DOHH2 (cell line): Measurements from ENCODE around the gene RCAN3.

Experiments
- H3F3A ChIP-seq: fragments of 200-600 bp; sonication (generic), shearing (Covaris generic); 2 replicates; pipeline ENCODE4 v1.6.0; 2016; ENCODE audit warnings: antibody characterized with exemption, mild to moderate bottlenecking; ENCODE audit not compliant: control insufficient read depth, insufficient read depth
- H3K27ac ChIP-seq: fragments of 200-600 bp; sonication (generic); 2 replicates; pipeline ENCODE4 v1.5.1; 2014; ENCODE audit warnings: low read depth, mild to moderate bottlenecking, low read length, moderate library complexity
- H3K27me3 ChIP-seq: fragments of 200-600 bp; sonication (generic); 2 replicates; pipeline ENCODE4 v1.6.1; 2014; ENCODE audit warnings: mild to moderate bottlenecking, low read length, mixed read lengths; ENCODE audit not compliant: control insufficient read depth
- H3K36me3 ChIP-seq: fragments of 200-600 bp; sonication (generic); 2 replicates; pipeline ENCODE4 v1.6.1; 2014; ENCODE audit warnings: mild to moderate bottlenecking, low read length, moderate library complexity, mixed read lengths; ENCODE audit not compliant: control insufficient read depth
- H3K4me1 ChIP-seq: fragments of 200-600 bp; sonication (generic); 2 replicates; pipeline ENCODE4 v1.6.1; 2014; ENCODE audit warnings: mild to moderate bottlenecking, low read length, mixed read lengths; ENCODE audit not compliant: control insufficient read depth
- H3K4me2 ChIP-seq: fragments of 200-600 bp; sonication (generic); 2 replicates; pipeline ENCODE4 v1.6.0; 2014; ENCODE audit warnings: mild to moderate bottlenecking, low read length, moderate library complexity
- H3K4me3 ChIP-seq: fragments of 200-600 bp; sonication (generic); 2 replicates; pipeline ENCODE4 v1.5.1; 2014; ENCODE audit warnings: mild to moderate bottlenecking, low read length, mixed read lengths
- H3K79me2 ChIP-seq: fragments of 200-600 bp; sonication (generic); 2 replicates; pipeline ENCODE4 v1.6.1; 2014; ENCODE audit warnings: mild to moderate bottlenecking, low read length, mixed read lengths; ENCODE audit not compliant: control insufficient read depth
- H3K9me2 ChIP-seq: fragments of 200-600 bp; sonication (generic); replicated peaks from 2 replicates; pipeline ENCODE4 v1.6.1; 2014; ENCODE audit warnings: mild to moderate bottlenecking, low read length, mixed read lengths; ENCODE audit not compliant: control insufficient read depth
- H3K9me3 ChIP-seq: fragments of 200-600 bp; sonication (generic); 2 replicates; pipeline ENCODE4 v1.6.1; 2014; ENCODE audit warnings: antibody characterized with exemption, low read length, mixed read lengths; ENCODE audit not compliant: control insufficient read depth, insufficient read depth
- H4K20me1 ChIP-seq: fragments of 200-600 bp; sonication (generic); 2 replicates; pipeline ENCODE4 v1.6.0; 2014; ENCODE audit warnings: low read depth, mild to moderate bottlenecking, antibody characterized with exemption, low read length, moderate library complexity; ENCODE audit not compliant: control insufficient read depth, insufficient read depth
- EZH2phosphoT487 ChIP-seq: fragments of 200-600 bp; sonication (generic); IDR thresholded peaks from 2 replicates; pipeline ENCODE4 v1.6.1; 2017; ENCODE audit warnings: borderline replicate concordance, mild to moderate bottlenecking, antibody characterized with exemption, low read length, moderate library complexity, mixed read lengths
- TF ChIP-seq, protein P1 (sequence below): fragments of 200-600 bp; sonication (generic); IDR thresholded peaks from one replicate; pipeline ENCODE4 v1.5.1; 2014; ENCODE audit warnings: antibody characterized with exemption, mild to moderate bottlenecking, low read depth, low read length; ENCODE audit not compliant: poor library complexity, severe bottlenecking

Gene RCAN3

GRCh38 chr1:24586970-24587820, 84.6 kb downstream of the RCAN3 start:
- Histone ChIP-seq H3K4me3 (peak overlapping the region; percentile 18; the same call in 1 of the 2 replicates), H3K4me1 (peaks cover 5% of the 10 kb centered on the region), H3K79me2 (no peaks in the 10 kb centered on the region), H4K20me1 (no peaks in the 10 kb centered on the region), H3K36me3 (no peaks in the 10 kb centered on the region), H3K27me3 (0 out of 2 replicates have a peak, but pooled peaks cover 2% of the 10 kb centered on the region), H3F3A (no peaks in the 10 kb centered on the region), H3K9me2 (no peaks in the 10 kb centered on the region), H3K27ac (no peak overlapping the region), H3K4me2 (peak overlapping the region; percentile 47), H3K9me3 (no peaks in the 10 kb centered on the region)
- no peak for TF ChIP-seq EZH2phosphoT487
- TF ChIP-seq, protein P1, sequence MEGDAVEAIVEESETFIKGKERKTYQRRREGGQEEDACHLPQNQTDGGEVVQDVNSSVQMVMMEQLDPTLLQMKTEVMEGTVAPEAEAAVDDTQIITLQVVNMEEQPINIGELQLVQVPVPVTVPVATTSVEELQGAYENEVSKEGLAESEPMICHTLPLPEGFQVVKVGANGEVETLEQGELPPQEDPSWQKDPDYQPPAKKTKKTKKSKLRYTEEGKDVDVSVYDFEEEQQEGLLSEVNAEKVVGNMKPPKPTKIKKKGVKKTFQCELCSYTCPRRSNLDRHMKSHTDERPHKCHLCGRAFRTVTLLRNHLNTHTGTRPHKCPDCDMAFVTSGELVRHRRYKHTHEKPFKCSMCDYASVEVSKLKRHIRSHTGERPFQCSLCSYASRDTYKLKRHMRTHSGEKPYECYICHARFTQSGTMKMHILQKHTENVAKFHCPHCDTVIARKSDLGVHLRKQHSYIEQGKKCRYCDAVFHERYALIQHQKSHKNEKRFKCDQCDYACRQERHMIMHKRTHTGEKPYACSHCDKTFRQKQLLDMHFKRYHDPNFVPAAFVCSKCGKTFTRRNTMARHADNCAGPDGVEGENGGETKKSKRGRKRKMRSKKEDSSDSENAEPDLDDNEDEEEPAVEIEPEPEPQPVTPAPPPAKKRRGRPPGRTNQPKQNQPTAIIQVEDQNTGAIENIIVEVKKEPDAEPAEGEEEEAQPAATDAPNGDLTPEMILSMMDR: peak; percentile 76

DNA sequence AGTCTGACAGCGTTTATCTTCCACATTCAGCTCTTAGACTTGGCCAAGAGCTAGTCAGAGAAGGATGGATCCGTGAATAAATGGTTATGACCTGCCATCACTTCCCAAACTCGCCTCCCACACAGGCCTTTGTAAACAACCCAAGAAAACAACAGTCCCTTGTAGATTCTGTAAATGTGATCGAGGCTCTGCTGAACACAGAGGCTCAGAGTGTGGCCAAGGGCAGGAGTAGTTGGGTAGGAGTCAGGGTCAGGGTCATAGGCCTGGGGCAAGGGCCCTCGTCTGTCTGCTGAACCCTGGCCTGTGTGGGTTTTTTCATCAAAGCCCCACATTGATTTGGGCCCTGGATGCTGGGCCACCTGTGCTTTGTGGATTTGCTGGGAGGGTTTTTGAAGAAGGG, 85.9 kb downstream of the RCAN3 start:
- Histone ChIP-seq H3K79me2 (no peaks in the 10 kb centered on the region), H3K4me3 (no peak overlapping the region), H3F3A (no peaks in the 10 kb centered on the region), H3K27ac (no peak overlapping the region), H4K20me1 (no peaks in the 10 kb centered on the region), H3K36me3 (no peaks in the 10 kb centered on the region), H3K9me2 (no peaks in the 10 kb centered on the region), H3K4me2 (no peak overlapping the region), H3K9me3 (no peaks in the 10 kb centered on the region), H3K27me3 (0 out of 2 replicates have a peak, but pooled peaks cover 2% of the 10 kb centered on the region), H3K4me1 (peaks cover 5% of the 10 kb centered on the region)
- TF ChIP-seq EZH2phosphoT487: no peak
- TF ChIP-seq, protein P1: no peak

GRCh38 chr1:24589200-24589599, 86.6 kb downstream of the RCAN3 start:
- no peaks in the 10 kb centered on the region for H3K79me2 ChIP-seq
- no peaks in the 10 kb centered on the region for H3K36me3 ChIP-seq
- H3K27ac ChIP-seq: no peak overlapping the region
- H3K4me1 ChIP-seq: peaks cover 5% of the 10 kb centered on the region
- no peaks in the 10 kb centered on the region for H3F3A ChIP-seq
- H4K20me1 ChIP-seq: no peaks in the 10 kb centered on the region
- TF ChIP-seq, protein P1: no peak
- no peak for TF ChIP-seq EZH2phosphoT487
- H3K27me3 ChIP-seq: 0 out of 2 replicates have a peak, but pooled peaks cover 4% of the 10 kb centered on the region
- H3K9me2 ChIP-seq: no peaks in the 10 kb centered on the region
- H3K4me2 ChIP-seq: no peak overlapping the region
- H3K9me3 ChIP-seq: no peaks in the 10 kb centered on the region
- H3K4me3 ChIP-seq: no peak overlapping the region
